Brain pericyte (primary cell): ENCODE results near the gene ECI2.

Source experiments
- DNase-seq: peaks from one replicate; pipeline ENCODE4 v3.0.0-alpha.2; 2012; ENCODE audit warnings: low read depth, low spot score

Gene ECI2, protein sequence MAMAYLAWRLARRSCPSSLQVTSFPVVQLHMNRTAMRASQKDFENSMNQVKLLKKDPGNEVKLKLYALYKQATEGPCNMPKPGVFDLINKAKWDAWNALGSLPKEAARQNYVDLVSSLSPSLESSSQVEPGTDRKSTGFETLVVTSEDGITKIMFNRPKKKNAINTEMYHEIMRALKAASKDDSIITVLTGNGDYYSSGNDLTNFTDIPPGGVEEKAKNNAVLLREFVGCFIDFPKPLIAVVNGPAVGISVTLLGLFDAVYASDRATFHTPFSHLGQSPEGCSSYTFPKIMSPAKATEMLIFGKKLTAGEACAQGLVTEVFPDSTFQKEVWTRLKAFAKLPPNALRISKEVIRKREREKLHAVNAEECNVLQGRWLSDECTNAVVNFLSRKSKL

GRCh38 chr6:4134841-4135664 is at the start of gene ECI2:
Gene ECI2, minus strand, starts transcription at chr6:4135575. Its CDS starts 15 bp downstream, at chr6:4135560.
- no peak for DNase-seq

DNA sequence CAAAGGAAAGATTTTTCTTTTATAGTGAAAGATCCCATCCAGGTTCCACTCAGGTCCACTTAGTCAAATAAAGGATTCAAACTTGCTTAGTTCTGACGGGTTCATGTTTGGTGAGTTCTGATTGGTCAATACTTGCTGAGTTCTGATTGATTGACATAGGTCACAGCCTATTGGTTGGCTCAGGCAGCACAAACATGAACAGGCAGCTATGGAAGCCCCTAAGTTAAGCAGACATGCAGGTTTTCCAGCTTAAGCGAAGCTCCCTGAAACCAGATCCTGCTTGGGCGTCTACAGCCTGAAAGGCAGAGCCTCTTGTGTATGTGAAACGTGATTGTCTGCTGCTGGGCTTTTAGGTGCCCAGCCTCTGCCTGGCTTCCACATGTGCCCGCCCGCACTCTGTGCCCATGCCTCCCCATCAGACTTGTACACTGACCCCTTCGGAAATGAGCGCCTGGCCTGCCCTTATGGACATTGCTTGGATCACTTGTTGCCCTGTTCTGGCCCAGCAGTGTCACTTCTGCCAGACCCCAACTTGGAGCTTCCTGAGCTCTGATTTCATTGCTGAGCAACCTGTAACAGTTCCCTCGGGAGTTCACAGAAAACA is 45.4 kb upstream of the ECI2 start:
- DNase-seq = no peak

DNA sequence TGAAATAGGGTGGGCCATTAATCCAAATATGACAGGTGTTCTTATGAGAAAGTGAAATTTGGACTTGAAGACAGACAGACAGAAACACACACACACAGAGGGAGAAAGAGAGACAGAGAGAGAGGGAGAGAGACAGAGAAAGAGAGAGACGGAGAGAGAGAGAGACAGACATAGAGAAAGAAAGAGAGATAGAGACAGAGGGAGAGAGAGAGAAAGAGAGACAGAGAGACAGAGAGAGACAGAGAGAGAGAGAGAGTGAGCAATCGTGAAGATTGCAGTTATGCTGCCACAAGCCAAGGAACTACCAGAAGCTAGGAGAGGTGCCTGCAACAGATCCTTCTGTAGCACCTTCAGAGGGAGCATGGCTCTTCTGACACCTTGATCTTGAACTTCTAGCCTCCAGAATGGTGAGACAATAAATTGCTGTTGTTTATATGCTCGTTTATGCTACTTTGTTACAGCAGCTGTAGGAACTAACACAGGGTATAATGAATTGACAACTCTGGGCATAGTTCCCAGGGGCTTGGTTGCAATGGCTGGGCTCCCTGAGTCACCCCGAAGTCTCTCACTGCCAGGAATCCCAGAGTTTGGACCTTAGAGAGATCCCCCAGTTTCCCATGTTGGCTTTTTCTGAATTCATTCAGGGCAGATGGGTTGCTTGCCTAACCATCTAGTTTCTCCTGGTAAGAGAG is 44.7 kb upstream of the ECI2 start:
- DNase-seq = no peak

DNA sequence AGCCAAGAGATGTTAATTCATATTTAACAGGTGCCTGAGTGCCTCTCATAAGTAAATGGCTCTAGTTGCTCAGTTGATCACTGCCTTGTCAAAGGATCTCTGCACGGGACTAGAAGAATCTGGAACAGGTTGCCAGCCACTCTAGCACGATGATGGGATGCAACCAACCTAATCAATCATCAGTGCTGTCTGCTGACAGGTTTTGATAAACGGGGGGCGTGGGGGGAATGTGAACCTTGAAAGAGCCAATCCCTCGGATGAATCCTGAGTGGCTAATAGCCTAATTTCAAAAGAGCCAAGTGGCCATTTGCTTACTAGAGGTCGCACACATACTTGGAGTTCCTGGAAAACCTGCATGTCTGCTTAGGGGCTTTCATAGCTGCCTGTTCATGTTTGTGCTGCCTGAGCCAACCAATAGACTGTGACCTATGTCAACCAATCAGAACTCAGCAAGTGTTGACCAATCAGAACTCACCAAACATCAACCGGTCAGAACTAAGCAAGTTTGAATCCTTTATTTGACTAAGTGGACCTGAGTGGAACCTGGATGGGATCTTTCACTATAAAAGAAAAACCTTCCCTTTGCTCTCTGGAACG is 43.5 kb upstream of the ECI2 start:
- DNase-seq = no peak

DNA sequence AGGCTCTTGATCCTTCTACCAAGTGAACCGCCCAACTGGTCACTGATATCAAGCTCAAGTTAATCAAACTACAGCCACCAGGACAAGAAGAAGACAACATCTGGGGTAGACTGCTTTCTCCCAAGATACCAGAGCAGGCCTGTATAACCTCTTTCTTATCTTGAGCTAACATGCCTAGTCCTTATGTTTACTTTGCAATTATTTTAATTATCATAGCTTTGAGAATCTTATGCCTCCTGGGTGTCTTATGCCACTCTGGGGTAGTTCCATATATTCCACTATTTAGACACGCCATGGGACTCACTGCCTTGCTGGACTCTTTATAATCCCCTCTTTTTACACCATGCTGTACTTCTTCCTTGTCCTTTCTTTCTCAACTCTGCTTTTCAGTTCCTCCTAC is 41.5 kb upstream of the ECI2 start:
- DNase-seq = no peak

- DNase-seq = no peak
These were observed 38.7 kb upstream of the ECI2 start for GRCh38 chr6:4174042-4174441.

DNA sequence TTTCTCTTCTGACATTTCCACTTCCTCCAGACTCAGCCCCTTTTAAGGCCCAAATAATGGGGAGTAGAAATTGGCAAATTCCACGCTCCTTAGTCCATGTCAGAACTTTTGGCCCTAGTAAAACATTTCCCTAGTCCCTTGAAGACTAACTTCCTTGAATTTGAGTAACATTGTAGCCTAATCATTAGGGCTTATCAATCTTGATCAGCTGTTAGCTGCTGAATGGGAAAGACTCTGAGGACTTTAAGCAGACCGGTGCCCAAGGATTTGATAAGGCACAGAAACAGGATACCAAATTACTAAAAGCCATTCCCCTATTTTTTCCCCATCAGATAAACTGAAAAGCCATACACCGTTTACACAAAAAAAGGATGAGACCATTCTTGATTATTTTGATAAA is 37.0 kb upstream of the ECI2 start:
- no peak for DNase-seq

DNA sequence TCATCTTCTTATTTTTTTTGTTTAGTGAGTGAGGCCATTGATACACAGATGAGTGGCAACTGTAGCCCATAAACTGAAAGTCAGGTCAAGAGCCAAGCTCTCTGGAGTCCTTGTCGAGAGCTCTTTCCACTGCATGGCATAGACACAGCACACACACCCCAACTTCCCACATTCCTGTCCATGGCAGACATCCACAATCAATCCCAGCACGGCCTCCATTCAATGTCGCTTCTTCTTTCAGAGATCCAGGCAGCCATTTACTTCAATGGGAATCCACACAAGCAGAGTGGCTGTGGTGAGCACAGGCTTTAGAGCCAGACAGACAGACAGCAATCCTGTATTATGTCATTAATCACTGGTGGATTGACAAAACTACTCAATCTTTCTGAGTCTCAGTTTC is 34.9 kb upstream of the ECI2 start:
- DNase-seq = no peak

DNA sequence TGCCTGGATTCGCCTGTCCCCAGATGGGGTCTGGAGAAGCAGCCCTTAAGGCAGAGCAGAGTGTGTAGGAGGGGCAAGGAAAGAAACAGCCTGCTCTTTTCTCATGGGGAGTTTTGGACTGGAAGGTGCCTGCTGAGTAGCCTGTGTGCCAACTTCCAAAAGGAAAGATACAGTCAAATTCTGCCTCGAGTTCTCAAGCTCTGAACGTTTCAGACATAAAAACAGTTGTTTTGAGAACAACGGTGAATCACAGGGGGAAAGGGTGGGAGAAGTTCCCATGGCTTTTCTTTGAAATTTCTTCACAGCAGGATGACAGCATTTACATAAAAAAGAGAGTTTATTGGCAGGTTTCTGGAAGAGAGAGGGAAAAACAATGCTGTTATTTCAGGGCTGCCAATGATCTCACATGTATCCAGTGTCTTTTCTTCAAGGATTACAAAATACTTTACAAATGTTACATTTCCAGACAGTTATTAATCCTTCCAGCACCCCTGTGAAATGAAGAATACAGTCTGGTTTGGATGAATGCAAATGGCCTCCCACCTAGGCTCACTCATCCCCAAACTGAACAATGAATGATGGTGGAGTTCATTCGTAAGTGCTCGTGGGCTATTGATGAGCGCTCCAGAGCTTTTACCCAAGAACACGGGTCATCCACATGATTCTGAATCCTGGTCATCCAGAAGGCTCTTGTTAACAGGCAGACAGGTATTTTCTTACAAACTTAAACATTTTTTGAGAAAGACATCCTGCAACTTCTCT is 33.8 kb upstream of the ECI2 start:
- DNase-seq = peak; percentile 12

DNA sequence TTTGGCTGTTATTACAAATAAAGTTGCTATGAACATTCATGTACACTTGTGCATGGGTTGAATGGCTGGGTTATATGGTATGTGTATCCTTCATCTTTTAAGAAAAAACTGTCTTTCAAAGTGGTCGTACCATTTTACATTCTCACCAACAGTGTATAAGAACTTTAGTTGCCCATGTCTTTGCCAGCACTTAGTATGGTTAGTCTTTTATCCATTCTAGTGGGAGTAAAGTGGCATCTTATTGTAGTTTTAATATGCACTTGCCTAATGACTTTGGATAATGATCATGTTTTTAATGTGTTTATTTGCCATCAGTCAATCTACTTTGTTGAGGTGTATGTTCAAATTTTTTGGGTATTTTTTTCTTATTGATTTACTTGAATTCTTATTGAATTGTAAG is 32.5 kb upstream of the ECI2 start:
- DNase-seq = no peak

DNA sequence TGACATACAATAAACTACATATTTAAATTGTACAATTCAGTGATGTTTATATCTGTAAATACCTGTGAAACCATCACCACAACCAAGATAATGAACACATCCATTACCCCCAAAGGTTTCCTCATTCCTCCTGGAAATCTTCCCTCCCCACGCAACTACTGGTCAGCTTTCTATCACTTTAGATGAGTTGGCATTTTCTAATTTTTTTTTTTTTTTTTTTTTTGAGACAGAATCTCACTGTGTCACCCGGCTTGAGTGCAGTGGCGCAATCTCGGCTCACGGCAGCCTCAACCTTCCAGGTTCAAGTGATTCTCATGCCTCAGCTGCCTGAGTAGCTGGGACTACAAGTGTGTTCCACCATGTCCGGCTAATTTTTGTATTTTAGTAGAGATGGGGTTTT is 31.7 kb upstream of the ECI2 start:
- DNase-seq = no peak

DNA sequence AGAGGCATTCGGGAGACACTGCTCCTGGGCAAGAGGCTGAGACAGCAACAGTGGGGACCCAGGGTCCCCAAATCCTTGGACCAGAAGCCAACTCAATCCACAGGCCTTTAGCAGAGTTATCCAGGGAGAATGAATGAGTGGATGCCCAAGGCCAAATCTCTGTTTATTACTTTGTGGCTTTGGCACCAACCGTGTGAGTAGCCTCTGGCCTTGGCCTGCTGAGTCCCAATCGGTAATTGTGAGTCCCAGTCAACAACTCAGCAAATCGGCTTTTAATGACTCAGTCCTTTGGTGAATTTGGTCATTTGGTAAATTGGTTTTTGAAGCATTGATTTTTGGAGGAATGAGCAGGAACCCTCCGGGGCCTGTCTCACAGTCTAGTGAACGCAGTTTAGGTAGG is 29.1 kb upstream of the ECI2 start:
- no peak for DNase-seq

- no peak for DNase-seq
These were observed 28.7 kb upstream of the ECI2 start for GRCh38 chr6:4164117-4164442.

DNA sequence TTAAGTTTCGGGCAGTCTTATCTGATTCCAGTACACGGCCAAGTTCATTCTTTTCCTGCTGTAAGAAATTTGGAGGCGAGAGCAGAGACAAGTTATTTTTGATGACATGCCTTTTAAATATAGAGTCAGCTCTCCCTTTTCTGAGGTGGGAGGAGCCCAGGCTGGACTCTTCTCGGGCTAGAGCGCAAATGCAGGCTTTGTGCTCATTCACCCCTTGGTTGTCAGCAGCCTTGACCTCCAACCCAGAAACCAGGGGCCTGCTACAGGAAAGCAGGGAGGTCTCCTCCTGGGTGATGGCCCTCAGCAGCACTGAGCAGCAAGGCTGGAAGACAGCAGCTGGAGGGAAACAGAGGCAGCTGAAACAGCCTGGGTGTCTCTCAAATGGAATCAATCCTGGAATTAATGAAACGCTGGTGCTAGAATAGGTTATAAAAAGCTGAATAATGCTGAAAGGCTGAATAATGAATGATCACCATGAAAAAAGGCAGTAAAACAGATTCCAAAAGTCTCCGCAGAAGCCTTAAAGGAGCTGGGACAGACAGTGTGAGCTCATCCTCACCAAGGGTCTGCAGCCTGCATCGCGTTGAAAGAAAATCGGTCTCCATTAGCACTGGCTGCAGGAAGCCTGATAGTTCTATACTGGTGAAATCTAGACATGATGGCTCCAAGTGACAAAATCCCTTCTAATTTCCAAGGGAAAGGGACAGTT is 28.2 kb upstream of the ECI2 start:
- DNase-seq = no peak

- no peak for DNase-seq
These were observed 27.0 kb upstream of the ECI2 start for GRCh38 chr6:4162370-4162769.

GRCh38 chr6:4159491-4159890 is 24.1 kb upstream of the ECI2 start:
- DNase-seq = no peak

DNA sequence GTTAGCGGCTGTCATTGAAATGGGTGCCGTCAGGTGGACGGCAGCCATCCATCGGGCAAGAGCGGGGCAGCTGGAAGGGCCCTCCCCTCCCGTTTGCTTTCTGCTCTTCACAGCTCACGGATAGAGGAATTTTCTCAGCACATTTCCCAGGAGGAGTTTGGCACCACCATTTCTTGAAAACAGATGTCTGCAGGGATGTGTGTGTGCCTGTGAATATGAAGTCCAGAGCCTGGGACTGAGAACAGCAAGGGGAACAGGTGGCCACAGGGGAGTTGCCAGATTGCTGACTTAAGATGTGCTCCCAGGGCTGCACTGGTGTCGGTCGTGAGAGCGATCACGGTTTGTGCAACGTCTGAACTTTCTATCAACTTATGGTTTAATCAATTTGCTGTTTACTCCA is 22.1 kb upstream of the ECI2 start:
- DNase-seq = no peak

- DNase-seq = peak; percentile 56
These were observed 20.6 kb upstream of the ECI2 start for GRCh38 chr6:4155848-4156466.

DNA sequence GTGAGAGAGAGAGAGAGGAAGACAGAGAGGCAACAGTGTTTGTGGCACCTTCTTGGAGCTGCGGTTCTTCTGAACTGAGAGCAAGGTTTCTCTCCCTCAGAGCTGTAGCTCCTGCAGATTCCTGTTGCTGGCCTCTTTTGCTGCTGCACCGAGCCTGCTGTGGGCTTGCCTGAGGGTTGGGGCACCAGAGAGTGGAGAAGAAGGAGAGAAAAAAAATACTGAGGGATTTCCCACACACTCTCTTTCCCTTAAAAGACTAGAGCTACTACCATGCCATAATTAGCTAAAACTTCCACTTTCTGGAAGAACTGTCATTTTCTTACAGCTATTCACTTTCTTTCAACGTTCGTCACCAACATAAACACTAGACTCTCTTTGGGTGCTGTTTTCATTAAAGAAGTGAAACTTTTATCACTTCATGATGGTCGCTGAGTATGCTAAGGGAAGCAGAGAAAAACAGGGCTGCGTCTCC is 18.2 kb upstream of the ECI2 start:
- no peak for DNase-seq

GRCh38 chr6:4145083-4145482 is 9.7 kb upstream of the ECI2 start:
- no peak for DNase-seq
